Stimulated activated CD8-positive, alpha-beta memory T cell treated with anti-CD3 and anti-CD28 coated beads, Interleukin-7, amount 100 ng/mL, for 48 hours (primary cell): Measurements from ENCODE around the gene MAGEA2.
"Not testable (repeated sequence)": the region's sequence is repeated elsewhere in the genome, so short reads cannot be mapped to it uniquely, and the experiment has no call there.

Source experiments
- DNase-seq, 2 donors: peaks; one replicate each; pipeline ENCODE4 v3.0.0-alpha.2; 2020; ENCODE audit warnings: low read depth in 1 of 2; ENCODE audit errors: extremely low read depth in 1 of 2

The MAGEA2 gene

DNA sequence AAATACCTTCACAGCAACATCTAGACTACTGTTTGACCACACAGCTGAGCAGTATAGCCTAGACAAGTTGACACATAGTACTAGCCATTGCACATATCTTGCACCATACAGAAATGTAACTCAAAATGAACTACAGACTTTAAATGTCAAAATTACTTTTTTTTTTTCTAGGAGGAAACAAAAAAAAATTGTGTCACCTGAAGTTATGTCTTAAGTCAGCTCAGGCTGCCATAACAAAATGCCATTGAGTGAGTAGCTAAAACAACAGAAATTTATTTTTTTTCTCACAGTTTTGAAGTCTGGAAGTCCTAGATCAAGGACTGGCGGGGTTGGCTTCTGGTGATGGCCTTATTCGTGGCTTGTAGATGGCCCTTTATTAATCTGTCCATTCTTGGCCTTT lies 44.5 kb downstream of the MAGEA2 start, which contains the start of gene CSAG2:
CSAG2 (minus strand) TSS at position 101 of the 400 bp plus-strand sequence. CDS start 161 bp downstream, outside the sequence.
- DNase-seq: not testable (repeated sequence)

DNA sequence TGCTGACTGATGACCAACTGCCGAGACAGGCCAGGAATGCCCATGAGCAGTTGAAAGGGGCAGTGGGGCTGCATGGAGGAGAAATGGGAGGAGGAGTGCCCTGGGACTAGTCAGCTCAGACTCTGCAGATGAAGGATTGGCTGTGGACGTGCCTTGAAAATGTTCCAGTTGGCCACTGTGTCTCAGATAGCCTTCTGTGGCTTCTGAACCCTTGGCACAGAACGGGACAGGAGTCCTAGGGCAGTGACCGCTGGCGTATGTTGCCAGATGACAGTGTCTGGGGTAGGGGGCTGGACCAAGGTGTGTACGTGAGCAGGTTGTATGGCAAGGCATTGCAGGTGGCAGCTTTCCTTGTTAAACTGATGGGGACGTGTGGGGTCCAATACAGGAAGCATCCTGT lies 47.1 kb downstream of the MAGEA2 start:
- not testable (repeated sequence) for DNase-seq

- not testable (repeated sequence) for DNase-seq
These were observed 53.3 kb downstream of the MAGEA2 start for GRCh38 chrX:152700390-152700789.
